ENCODE data around the gene CCDC92. TPM values are rescaled to one million over a fixed set of nuclear protein-coding genes. Genes with fewer than 3 reads are reported as not detected.

CCDC92 gene
- total RNA-seq, 1 donor from 2014 or later, result 55.1 TPM

DNA sequence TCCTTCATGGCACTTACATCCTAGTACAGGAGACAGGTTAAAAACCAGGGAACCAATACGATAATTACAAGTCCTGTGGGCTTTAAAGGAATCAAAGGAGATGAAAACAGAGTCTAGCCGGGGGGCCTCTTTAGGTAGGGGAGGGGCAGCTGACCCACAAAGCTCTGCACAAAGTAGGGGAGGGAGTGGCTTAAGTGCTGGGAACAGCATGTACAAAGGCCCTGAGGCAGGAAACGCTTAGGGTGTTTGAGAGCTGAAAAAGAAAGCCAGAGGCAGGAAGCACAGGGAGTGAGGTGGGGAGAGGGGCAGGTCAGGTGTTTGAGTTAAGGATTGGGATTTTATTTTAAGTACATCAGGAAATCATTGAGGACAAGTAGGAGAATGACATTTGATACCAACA lies 38.1 kb upstream of the CCDC92 start:
- H3K4me1 Mint-ChIP-seq (ENCODE audit: unreplicated experiment), result peaks cover 24% of the 10 kb centered on the region
- no peak overlapping the region for H3K27ac Mint-ChIP-seq (ENCODE audit: unreplicated experiment)
- H3K27me3 Mint-ChIP-seq (ENCODE audit: unreplicated experiment), result no peaks in the 10 kb centered on the region
- H3K4me3 Mint-ChIP-seq (ENCODE audit: unreplicated experiment), result no peak overlapping the region
- H3K9me3 Mint-ChIP-seq (ENCODE audit: unreplicated experiment), result no peaks in the 10 kb centered on the region
- peaks cover 65% of the 10 kb centered on the region for H3K36me3 Mint-ChIP-seq (ENCODE audit: unreplicated experiment)
- DNase-seq (ENCODE audit: extremely low spot score, unreplicated experiment), result no peak
- TF ChIP-seq, protein P1, sequence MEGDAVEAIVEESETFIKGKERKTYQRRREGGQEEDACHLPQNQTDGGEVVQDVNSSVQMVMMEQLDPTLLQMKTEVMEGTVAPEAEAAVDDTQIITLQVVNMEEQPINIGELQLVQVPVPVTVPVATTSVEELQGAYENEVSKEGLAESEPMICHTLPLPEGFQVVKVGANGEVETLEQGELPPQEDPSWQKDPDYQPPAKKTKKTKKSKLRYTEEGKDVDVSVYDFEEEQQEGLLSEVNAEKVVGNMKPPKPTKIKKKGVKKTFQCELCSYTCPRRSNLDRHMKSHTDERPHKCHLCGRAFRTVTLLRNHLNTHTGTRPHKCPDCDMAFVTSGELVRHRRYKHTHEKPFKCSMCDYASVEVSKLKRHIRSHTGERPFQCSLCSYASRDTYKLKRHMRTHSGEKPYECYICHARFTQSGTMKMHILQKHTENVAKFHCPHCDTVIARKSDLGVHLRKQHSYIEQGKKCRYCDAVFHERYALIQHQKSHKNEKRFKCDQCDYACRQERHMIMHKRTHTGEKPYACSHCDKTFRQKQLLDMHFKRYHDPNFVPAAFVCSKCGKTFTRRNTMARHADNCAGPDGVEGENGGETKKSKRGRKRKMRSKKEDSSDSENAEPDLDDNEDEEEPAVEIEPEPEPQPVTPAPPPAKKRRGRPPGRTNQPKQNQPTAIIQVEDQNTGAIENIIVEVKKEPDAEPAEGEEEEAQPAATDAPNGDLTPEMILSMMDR (IDR thresholded peaks at IDR 0.05), result no peak

DNA sequence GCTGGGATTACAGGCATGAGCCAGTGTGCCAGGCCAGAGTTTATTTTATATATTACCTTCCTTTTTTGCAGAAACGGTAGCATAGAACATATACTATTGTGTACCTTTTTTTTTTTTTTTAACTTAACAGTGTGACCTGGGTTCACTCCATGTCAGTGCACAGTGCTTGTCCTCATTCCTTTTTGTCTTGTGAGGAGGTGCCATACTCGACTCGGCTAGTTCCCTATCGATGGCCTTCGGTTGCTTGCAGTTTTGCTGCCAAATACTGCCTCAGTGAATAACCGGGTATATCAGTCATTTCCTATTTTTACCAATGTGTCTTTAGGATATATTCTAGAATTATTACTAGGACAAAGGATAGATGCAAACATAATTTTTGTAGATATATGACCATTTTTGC lies 37.1 kb upstream of the CCDC92 start:
- H3K4me1 Mint-ChIP-seq (ENCODE audit: unreplicated experiment), result peaks cover 24% of the 10 kb centered on the region
- no peaks in the 10 kb centered on the region for H3K9me3 Mint-ChIP-seq (ENCODE audit: unreplicated experiment)
- H3K4me3 Mint-ChIP-seq (ENCODE audit: unreplicated experiment), result no peak overlapping the region
- TF ChIP-seq, protein P1 (IDR thresholded peaks at IDR 0.05), result no peak
- no peak for DNase-seq (ENCODE audit: extremely low spot score, unreplicated experiment)
- H3K36me3 Mint-ChIP-seq (ENCODE audit: unreplicated experiment), result peaks cover 60% of the 10 kb centered on the region
- no peak overlapping the region for H3K27ac Mint-ChIP-seq (ENCODE audit: unreplicated experiment)
- no peaks in the 10 kb centered on the region for H3K27me3 Mint-ChIP-seq (ENCODE audit: unreplicated experiment)

DNA sequence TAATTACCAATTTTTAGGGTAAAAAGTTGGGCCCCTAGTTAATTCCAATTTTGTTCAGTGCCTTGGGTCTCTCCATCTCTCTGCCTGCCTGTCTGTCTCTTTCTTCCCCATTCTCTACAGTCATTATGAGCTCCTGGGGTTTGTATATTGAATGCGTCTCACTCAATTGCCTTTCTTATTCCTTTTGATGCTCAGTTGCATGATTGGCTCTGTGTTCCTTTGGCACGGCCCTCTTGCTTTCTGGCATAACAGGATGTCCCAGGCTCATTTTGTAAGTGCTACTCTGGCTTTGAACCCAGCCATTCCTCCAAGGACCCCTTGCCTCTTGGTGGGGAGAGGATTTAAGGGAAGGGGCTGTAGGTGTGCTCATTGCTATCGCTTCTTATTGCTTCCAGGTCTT lies 36.0 kb upstream of the CCDC92 start:
- no peak overlapping the region for H3K27ac Mint-ChIP-seq (ENCODE audit: unreplicated experiment)
- no peak overlapping the region for H3K4me3 Mint-ChIP-seq (ENCODE audit: unreplicated experiment)
- peaks cover 24% of the 10 kb centered on the region for H3K4me1 Mint-ChIP-seq (ENCODE audit: unreplicated experiment)
- no peaks in the 10 kb centered on the region for H3K9me3 Mint-ChIP-seq (ENCODE audit: unreplicated experiment)
- peaks cover 51% of the 10 kb centered on the region for H3K36me3 Mint-ChIP-seq (ENCODE audit: unreplicated experiment)
- no peak for DNase-seq (ENCODE audit: extremely low spot score, unreplicated experiment)
- TF ChIP-seq, protein P1 (IDR thresholded peaks at IDR 0.05), result no peak
- no peaks in the 10 kb centered on the region for H3K27me3 Mint-ChIP-seq (ENCODE audit: unreplicated experiment)

DNA sequence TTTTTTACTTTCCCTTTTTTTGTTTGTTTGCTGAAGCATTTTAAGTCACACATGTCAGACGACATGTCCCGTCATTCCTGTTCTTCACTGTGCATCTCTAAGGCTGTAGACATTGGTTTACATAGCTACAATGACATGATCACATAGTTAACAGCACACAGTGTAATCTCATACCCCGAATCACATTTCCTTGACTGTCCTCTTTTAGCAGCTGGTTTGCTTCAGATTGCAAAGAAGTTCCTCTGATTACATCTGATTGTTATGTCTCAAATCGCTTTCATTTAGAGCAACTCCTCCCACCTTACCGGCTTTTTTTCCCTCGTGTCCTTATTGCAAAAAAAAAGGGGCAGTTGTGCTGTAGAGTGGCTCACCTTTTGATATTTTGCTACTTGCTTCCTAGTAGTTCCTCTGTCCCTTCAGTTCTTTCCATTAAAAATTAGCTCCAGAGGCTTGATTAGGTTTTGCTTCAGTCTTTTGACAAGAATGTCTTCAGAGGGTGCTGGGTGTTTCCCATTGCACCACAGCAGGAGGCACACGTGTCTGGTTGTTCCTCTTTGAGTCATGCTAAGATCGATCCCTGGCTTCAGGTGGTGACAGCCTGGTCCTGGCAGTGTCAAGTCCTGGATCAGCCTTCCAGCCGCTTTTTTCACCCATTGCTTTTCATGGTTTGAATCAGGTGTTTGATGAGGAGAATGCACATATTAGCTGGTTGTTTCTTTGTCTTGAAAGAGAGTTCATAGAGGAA lies 35.4 kb upstream of the CCDC92 start:
- Mint-ChIP-seq H3K4me3 (ENCODE audit: unreplicated experiment) (no peak overlapping the region), H3K27ac (ENCODE audit: unreplicated experiment) (peak overlapping the region; percentile 27), H3K9me3 (ENCODE audit: unreplicated experiment) (no peaks in the 10 kb centered on the region), H3K36me3 (ENCODE audit: unreplicated experiment) (peaks cover 45% of the 10 kb centered on the region), H3K4me1 (ENCODE audit: unreplicated experiment) (peaks cover 24% of the 10 kb centered on the region), H3K27me3 (ENCODE audit: unreplicated experiment) (no peaks in the 10 kb centered on the region)
- TF ChIP-seq, protein P1 (IDR thresholded peaks at IDR 0.05), result no peak
- no peak for DNase-seq (ENCODE audit: extremely low spot score, unreplicated experiment)

DNA sequence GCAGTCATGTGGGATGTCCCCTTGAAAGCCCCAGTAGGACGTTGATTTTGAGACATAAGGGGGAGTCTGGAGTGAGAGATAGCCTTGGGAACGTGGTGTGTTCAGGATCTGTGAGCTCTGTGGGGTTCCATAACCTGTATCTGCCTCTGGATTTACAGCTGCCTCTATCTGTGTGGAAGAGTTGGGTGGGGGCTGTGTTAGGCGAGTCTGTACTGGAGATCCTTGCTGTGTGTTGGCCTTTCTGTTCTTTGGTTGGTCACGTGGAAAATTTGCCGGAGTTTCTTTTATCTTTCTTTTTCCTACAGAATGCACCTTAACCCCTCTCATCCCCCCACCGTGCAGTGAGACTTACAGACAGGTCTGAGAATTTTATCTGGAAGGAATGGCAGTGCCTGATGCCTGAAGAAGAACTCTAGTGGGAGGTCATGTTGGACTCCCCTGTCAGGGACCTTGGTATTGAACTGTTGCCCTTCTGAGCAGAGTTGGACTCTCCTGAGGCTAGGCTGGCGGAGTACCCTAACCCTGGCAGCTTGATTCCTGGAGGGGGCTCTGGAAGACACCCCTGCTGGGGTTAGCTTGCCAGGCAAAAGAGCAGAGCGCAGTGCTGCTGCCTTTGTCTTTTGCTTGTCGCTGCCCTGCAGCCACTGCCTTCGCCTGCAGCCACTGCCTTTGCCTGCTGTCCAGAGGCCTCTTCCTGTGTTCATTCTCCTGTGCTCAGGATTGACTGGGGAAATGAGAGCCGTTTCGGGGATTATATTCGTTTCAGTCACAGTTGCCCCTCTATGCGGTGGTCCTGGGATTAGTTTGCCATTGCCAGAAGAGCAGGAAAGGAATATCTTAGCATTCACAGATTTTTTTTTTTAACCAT lies 34.4 kb upstream of the CCDC92 start:
- Mint-ChIP-seq H3K4me3 (ENCODE audit: unreplicated experiment) (no peak overlapping the region), H3K27me3 (ENCODE audit: unreplicated experiment) (no peaks in the 10 kb centered on the region), H3K27ac (ENCODE audit: unreplicated experiment) (no peak overlapping the region), H3K9me3 (ENCODE audit: unreplicated experiment) (no peaks in the 10 kb centered on the region), H3K4me1 (ENCODE audit: unreplicated experiment) (peaks cover 24% of the 10 kb centered on the region), H3K36me3 (ENCODE audit: unreplicated experiment) (peaks cover 37% of the 10 kb centered on the region)
- DNase-seq (ENCODE audit: extremely low spot score, unreplicated experiment), result no peak
- TF ChIP-seq, protein P1 (IDR thresholded peaks at IDR 0.05), result no peak
